OCI-LY3 (cell line): ENCODE measurements around the gene FTCD.

Source experiments
- H2AFZ ChIP-seq: fragments of 200-600, 300-600 bp; shearing (Covaris generic); 2 replicates; pipeline ENCODE4 v1.6.0; 2014; ENCODE audit warnings: antibody characterized with exemption, low read depth, low read length
- H3K27ac ChIP-seq: fragments of 200-600, 300-600 bp; sonication (generic); 2 replicates; pipeline ENCODE4 v1.5.1; 2014; ENCODE audit warnings: mild to moderate bottlenecking, low read length, moderate library complexity, mixed read lengths
- H3K27me3 ChIP-seq: fragments of 200-600, 300-600 bp; sonication (generic); 2 replicates; pipeline ENCODE4 v1.6.1; 2014; ENCODE audit warnings: low read depth, low read length, mixed read lengths
- H3K36me3 ChIP-seq: fragments of 200-600, 300-600 bp; sonication (generic); replicated peaks from 2 replicates; pipeline ENCODE3; 2014; ENCODE audit warnings: low read depth, low read length, mixed read lengths
- H3K4me1 ChIP-seq: fragments of 300-600, 200-600 bp; sonication (generic); 2 replicates; pipeline ENCODE4 v1.6.1; 2014; ENCODE audit warnings: low read length, mixed read lengths
- H3K4me2 ChIP-seq: fragments of 200-600, 300-600 bp; sonication (generic); 2 replicates; pipeline ENCODE4 v1.6.1; 2014; ENCODE audit warnings: low read length, mixed read lengths
- H3K4me3 ChIP-seq: fragments of 300-600, 200-600 bp; sonication (generic); 2 replicates; pipeline ENCODE4 v1.5.1; 2014; ENCODE audit warnings: antibody characterized with exemption, mild to moderate bottlenecking, low read length, moderate library complexity
- H3K79me2 ChIP-seq: fragments of 300-600, 200-600 bp; shearing (Covaris generic); 2 replicates; pipeline ENCODE4 v1.6.1; 2014; ENCODE audit warnings: mild to moderate bottlenecking, low read length, mixed read lengths
- H3K9ac ChIP-seq: fragments of 300-600, 200-600 bp; shearing (Covaris generic); 2 replicates; pipeline ENCODE4 v1.6.0; 2014; ENCODE audit warnings: mild to moderate bottlenecking, low read length, moderate library complexity
- H3K9me3 ChIP-seq: fragments of 200-600, 300-600 bp; shearing (Covaris generic); 2 replicates; pipeline ENCODE4 v1.6.1; 2014; ENCODE audit warnings: low read length, mixed read lengths; ENCODE audit not compliant: insufficient read depth
- H4K20me1 ChIP-seq: fragments of 200-600, 300-600 bp; sonication (generic); 2 replicates; pipeline ENCODE4 v1.6.1; 2016; ENCODE audit warnings: low read length, mixed read lengths; ENCODE audit not compliant: insufficient read depth
- EZH2phosphoT487 ChIP-seq: fragments of 200-600 bp; shearing (Covaris generic); IDR thresholded peaks from 2 replicates; pipeline ENCODE4 v1.6.1; 2018; ENCODE audit warnings: antibody characterized with exemption, mixed run types, low read depth
- TF ChIP-seq, protein P1 (sequence below): fragments of 200-600, 300-600 bp; sonication (generic); IDR thresholded peaks from 2 replicates; pipeline ENCODE4 v1.5.1; 2014; ENCODE audit warnings: antibody characterized with exemption, low read length, low read depth

Gene FTCD

DNA sequence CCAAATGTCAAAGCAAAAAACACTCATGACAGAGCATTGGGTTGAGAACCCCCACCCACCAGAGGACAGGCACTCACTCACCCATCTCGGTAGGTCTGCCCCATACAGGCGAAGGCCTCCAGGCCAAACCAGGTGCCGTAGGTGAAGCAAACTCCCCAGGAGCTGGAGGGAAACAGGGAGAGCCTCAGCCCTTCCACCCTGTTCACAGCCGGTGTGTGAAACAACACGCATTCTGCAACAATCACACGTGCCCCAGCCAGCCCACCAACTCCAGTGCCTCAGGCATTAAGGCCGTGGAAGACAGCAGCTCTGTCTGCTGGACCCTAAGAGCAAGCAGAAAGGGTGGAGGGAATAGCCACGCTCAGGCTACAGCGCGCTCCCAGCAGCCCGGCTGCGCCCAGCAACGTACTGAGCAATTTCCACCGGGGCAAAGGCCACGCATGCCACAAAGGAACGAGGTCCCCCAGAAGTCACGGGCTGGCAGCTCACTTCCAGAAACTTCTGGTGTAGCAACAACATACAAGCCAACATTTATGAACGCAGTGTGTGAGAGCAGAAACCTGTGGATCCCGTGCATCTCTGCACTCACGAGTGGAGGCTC lies 40.3 kb upstream of the FTCD start:
- Histone ChIP-seq H3K4me2 (no peak overlapping the region), H3K36me3 (peaks cover 46% of the 10 kb centered on the region), H3K4me3 (no peak overlapping the region), H3K27ac (no peak overlapping the region), H3K9ac (no peak overlapping the region), H3K27me3 (no peaks in the 10 kb centered on the region), H2AFZ (no peak overlapping the region), H3K79me2 (no peaks in the 10 kb centered on the region; the same call in 1 of the 2 replicates), H4K20me1 (no peaks in the 10 kb centered on the region), H3K9me3 (no peaks in the 10 kb centered on the region), H3K4me1 (no peaks in the 10 kb centered on the region)
- no peak for TF ChIP-seq EZH2phosphoT487
- TF ChIP-seq, protein P1, sequence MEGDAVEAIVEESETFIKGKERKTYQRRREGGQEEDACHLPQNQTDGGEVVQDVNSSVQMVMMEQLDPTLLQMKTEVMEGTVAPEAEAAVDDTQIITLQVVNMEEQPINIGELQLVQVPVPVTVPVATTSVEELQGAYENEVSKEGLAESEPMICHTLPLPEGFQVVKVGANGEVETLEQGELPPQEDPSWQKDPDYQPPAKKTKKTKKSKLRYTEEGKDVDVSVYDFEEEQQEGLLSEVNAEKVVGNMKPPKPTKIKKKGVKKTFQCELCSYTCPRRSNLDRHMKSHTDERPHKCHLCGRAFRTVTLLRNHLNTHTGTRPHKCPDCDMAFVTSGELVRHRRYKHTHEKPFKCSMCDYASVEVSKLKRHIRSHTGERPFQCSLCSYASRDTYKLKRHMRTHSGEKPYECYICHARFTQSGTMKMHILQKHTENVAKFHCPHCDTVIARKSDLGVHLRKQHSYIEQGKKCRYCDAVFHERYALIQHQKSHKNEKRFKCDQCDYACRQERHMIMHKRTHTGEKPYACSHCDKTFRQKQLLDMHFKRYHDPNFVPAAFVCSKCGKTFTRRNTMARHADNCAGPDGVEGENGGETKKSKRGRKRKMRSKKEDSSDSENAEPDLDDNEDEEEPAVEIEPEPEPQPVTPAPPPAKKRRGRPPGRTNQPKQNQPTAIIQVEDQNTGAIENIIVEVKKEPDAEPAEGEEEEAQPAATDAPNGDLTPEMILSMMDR, result no peak

DNA sequence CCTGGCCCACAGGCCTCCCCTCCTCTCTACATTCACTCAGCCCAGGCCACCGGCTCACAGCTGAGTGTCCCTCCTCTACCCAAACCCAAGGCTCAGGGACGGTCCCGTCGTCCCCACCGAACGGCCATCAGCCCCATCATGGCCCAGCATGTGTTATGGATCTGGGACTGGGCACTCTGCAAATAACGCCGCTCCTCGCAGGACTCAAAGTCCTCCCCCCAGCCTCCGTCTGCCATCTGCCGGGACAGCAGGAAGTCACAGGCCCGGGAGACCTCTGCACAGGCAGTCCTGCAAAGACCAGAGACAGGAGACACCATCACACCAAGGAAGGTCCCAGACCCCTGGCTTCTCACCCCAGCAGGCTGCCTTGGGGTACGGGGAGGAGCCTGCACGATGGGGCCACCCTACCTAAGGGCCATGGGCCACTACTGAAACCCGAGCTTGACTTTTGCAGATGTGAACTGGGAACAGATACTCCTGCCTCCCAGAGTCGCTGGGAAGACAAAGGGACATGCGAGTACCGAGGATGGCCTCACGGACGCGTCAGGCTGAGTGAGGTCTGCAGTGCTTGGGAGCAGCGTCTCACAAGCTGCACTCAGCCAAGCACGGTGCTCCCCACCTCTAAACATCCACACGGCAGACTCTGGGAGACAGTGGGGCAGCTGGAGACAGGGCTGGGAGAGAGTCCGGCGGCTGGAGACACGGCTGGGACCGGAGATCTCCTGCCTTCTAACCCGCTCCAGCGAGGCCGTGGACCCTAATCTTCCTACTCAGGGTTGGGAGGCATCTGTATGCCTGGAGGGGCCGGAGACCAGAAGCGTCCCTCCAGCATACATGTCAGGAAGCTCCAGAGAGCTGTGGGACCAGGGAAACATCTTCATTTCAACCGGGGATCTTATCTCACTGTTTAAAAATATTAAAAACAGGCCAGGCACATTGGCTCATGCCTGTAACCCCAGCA lies 39.3 kb upstream of the FTCD start:
- H2AFZ ChIP-seq, result no peak overlapping the region
- TF ChIP-seq, protein P1, result no peak
- no peak for TF ChIP-seq EZH2phosphoT487
- no peaks in the 10 kb centered on the region for H3K27me3 ChIP-seq
- no peaks in the 10 kb centered on the region; the same call in 1 of the 2 replicates for H3K79me2 ChIP-seq
- H3K36me3 ChIP-seq, result peaks cover 36% of the 10 kb centered on the region
- no peaks in the 10 kb centered on the region for H4K20me1 ChIP-seq
- H3K9me3 ChIP-seq, result no peaks in the 10 kb centered on the region
- no peaks in the 10 kb centered on the region for H3K4me1 ChIP-seq
- no peak overlapping the region for H3K9ac ChIP-seq
- no peak overlapping the region for H3K4me2 ChIP-seq
- no peak overlapping the region for H3K4me3 ChIP-seq
- H3K27ac ChIP-seq, result no peak overlapping the region

DNA sequence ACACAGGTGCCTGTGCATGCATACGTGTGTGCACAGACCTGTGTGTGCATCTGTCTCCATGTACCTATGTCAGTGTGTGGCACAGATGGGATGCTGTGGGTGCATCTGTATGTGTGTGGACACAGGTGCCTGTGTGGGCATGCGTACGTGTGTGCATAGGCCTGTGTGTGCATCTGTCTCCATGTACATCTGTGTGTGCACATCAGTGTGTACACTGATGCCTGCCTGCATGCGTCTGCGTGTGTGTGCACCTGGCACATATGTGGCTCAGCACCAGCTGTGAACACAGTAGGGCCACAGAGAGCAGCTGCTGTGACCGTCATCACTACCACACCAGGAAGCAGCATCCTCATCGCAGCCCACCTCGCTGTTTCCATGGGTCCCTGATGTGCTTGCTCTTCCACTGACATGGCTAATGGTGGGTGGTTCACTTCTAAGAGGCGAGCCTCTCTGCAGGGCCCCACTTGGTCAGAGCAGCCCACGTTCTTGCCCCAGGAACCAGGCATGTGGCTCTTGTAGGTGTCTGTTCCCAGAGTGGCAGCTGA lies 38.5 kb upstream of the FTCD start:
- Histone ChIP-seq H3K4me1 (no peaks in the 10 kb centered on the region), H3K4me2 (no peak overlapping the region), H3K27me3 (no peaks in the 10 kb centered on the region), H4K20me1 (no peaks in the 10 kb centered on the region), H3K9me3 (no peaks in the 10 kb centered on the region), H2AFZ (no peak overlapping the region), H3K4me3 (no peak overlapping the region), H3K36me3 (peaks cover 32% of the 10 kb centered on the region), H3K27ac (no peak overlapping the region), H3K79me2 (no peaks in the 10 kb centered on the region), H3K9ac (no peak overlapping the region)
- no peak for TF ChIP-seq EZH2phosphoT487
- TF ChIP-seq, protein P1, result no peak
